Measurements from ENCODE around the gene SCPEP1.

The SCPEP1 gene

DNA sequence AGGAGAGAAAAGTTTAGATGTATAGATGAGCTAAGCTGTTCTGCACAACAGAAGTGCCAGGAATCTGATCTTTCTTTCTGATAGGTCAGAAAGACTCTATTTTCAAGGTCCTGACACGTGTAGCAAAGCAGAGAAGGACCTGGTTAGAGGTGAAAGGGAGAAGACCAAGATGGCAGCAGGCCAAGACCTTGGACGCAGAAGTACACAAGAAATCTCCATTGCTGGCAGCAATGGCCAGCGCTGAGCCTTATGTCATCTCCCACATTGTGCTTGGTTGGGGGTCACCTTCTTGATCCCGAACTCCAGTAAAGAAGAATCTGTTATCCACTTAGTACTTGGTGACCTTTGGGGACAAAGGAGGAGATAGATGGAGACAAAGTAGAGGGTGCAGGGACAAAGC, 65.3 kb downstream of the SCPEP1 start:
- DNase-seq (ENCODE audit: low read depth in 2 of 2), result no peak

DNA sequence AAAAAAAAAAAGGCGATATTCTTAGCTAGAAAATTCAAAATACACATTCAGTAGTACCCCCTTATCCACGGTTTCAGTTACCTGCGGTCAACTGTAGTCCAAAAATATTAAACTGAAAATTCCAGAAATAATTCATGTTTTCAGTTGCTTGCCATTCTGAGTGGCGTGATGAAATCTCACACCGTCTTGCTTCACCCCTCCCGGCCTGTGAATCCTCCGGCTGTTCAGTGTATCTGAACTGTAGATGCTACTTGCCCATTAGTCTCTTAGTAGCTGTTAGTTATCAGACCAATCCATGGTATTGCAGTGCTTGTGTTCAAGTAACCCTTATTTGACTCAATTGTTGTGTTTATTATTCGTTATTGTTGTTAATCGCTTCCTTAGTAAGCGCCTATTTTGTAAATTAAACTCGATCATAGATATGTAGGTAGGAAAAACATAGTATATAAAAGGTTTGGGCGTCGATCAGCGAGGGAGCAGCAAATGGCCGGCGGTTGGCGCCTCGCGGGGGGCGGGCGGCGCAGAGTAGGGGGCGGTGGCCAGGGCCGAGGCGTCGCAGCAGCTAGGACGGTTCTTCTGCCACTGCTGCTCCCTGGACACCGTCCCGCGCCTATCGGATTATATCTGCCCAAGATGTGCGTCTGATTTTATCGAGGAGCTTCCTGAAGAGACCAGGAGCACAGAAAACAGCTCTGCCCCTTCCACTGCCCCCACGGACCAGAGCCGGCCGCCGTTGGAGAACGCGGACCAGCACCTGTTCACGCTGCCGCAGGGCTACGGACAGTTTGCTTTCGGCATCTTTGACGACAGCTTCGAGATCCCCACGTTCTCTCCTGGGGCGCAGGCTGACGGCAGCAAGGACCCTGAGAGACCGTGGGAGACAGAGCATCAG, 67.3 kb downstream of the SCPEP1 start:
- no peak for DNase-seq (ENCODE audit: low read depth in 2 of 2)

- DNase-seq (ENCODE audit: low read depth in 2 of 2), result peak; percentile 10 to 18
Observed at GRCh38 chr17:57045868-57046704, 68.2 kb downstream of the SCPEP1 start.

- DNase-seq (ENCODE audit: low read depth in 2 of 2), result no peak
Observed at GRCh38 chr17:57046749-57047148, 68.8 kb downstream of the SCPEP1 start.

DNA sequence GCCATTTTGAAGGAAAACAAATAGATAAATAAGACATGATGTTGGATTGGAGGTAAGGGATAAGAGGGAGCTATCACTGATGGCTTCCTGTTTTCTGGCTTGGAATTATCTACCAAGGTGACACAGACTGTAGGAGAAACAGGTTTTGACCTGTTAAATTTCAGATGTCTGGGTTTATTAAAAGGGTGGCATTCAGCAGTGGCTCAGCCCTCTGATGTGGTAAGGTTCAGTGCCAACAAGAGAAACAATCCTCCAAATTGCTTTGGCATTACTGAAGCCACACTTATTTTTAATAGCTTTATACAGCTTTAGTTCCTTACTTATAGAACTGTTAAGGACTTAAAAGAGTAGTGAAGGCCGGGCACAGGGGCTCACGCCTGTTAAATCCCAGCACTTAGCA, 70.2 kb downstream of the SCPEP1 start:
- DNase-seq (ENCODE audit: low read depth in 2 of 2), result no peak

GRCh38 chr17:57050306-57050705, 72.4 kb downstream of the SCPEP1 start:
- DNase-seq (ENCODE audit: low read depth in 2 of 2), result no peak

- no peak for DNase-seq (ENCODE audit: low read depth in 2 of 2)
Observed at GRCh38 chr17:57051886-57052361, 74.0 kb downstream of the SCPEP1 start.
